IPS DF 19.7 (cell line): ENCODE measurements around the gene MAT2B.
A peak's percentile ranks its signal among the peaks of the same experiment; 100 is the strongest.
"Not testable (repeated sequence)": the region's sequence is repeated elsewhere in the genome, so short reads cannot be mapped to it uniquely, and the experiment has no call there.

ENCODE experiments used
- DNase-seq: peaks from one replicate; pipeline ENCODE4 v3.0.0-alpha.2; 2013; ENCODE audit warnings: low read depth, low spot score

Gene MAT2B

DNA sequence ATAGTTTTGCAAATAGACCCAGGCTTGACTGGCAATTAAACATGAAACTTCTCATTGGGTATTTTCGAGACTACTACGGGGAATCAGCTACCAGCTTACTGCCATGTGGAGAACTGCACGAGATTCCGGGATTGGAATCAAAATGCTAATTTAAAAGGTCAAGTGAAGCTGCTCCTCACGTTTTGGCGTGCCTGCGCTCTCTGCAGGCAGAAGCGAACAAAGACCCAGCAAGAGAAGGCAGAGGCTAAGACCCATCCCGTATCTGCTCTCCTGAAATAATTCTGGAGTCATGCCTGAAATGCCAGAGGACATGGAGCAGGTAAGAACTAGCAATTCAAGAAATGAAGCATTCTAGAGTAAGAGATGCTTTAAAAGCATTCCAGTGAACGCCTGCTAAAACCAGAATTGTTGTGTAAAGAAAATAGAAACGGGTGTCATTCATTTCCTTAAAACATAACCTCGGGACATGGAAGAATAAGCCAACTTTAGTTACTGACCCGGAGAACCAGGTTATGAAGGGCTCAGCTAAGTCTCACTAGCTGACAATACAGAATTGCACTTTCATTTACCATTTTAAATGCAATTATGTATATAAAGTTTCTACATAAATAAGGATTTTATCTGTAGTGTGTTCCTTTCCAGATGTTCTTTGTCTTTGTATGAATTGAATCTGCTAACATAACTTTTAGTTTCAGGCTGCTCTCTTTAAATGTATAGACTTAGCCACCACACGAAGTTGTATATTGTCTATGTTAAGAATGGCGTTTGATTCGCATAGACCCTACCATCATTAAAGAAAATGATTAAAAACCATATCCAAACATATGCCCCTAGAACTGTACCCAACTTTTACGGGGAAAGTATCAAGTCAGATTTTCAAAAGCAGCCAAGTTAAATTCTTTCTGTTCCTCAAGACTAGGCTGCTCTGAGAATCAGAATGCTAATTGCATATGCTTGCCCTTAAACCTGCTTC is 2.0 kb upstream of the MAT2B start:
- peak; percentile 95 for DNase-seq

DNA sequence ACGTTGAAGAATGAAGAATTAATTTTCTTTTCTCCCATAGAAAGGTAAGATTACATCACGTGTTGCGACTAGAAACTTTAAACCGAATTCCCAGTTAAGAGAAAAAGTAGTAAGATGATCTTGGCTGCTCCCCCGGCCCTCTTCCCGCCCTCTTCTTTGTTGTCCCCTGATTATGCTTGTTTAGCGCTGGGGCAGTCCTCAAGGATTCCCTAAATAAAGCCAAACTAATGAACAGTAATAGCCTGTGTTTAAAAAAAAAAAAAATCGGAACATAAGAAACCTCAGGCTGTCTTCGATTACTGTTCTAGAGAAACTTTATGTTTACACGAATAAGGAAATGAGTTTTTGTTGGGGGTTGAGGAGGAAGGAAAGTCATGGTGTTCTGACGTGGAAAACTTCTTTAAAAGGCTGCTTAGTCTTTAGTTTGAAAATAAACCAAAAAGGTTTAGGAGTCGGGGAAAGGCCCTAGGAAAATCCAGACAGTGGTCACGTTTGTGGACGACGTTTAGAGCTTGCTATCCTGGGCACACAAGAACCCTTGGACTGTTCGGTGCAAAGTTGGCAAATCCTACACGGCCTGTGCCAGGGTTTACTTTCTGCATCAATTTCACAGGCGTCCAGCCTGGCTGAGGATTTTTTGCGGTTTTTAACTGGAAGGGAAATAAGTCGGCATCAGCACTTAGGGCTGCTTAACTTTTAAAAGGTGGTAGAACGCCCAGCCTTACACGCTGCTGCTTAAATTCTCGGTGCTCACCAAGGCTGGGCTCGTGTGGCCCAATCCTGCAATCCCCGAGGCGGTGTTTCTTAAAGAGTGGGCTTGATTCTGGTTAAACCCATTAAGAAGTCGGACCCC is 1.1 kb upstream of the MAT2B start:
- DNase-seq = no peak

DNA sequence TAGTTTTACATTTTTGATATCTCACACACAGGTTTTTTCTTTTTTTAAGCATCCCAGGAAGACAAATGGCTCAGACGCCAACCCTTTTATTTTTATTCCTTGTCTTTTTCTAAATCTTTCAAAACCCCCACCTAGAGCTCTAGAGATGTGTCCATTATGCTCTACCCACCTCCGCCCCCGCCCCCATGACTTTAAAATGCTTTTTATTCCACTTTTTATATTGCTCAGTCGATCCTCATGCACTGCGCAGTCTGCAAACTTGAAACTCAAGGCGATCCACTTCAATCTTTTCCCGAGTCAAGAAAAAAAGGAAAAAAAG is 411 bp upstream of the MAT2B start:
- no peak for DNase-seq

DNA sequence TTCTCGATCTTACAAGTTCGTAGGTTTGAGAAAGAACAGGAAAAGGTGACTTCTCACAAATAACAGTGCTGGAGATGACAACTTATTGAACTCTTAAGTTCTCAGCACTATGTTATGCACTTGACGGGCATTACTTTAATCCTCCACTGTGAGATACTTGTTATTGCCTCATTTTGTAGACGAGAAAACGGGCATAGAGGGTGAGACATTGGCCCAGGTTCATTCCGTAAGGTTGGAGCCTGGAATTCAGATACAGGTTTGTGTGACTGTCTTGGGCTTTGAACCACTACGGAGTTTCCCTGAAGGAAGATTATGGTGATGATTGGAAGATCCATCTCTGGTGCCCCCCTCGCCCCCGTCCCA is 657 bp downstream of the MAT2B start:
- DNase-seq = no peak

DNA sequence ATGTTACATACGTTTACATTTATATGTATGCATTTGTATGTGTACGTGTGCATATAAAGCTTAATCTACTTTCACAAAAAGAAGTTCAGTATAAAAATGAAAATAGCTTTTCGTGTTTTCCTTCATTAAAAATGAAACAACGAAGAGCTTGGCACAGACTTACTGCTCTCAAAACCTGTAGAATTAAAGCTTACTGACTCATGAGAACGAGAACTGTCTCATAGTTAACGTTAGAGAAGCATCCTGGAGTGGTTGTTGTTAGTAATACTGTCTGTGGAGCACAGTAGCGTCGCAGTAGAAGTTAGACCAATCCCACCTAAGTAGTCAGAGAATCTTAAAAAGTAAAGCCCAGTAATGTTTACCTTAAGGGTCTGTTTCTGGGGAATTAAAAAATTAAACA is 1.3 kb downstream of the MAT2B start:
- no peak for DNase-seq

DNA sequence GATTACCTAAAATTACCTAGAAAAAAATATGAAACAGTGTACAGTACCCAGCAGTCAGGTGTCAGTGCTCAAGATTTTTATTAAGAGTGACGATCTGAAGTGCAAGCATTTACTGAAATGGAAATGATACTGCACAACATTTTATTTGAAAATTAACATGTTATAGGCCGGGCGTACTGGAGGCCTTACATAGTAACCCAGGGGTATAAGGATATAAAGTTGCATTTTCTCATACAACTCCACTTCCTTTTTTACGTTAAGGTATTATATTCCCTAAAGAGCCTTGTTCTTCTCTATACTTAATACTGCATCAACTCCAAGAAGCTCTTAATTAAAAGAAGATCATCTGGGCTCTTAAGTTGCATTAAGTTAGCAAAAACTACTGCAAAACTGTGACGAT is 3.3 kb downstream of the MAT2B start:
- DNase-seq = no peak

DNA sequence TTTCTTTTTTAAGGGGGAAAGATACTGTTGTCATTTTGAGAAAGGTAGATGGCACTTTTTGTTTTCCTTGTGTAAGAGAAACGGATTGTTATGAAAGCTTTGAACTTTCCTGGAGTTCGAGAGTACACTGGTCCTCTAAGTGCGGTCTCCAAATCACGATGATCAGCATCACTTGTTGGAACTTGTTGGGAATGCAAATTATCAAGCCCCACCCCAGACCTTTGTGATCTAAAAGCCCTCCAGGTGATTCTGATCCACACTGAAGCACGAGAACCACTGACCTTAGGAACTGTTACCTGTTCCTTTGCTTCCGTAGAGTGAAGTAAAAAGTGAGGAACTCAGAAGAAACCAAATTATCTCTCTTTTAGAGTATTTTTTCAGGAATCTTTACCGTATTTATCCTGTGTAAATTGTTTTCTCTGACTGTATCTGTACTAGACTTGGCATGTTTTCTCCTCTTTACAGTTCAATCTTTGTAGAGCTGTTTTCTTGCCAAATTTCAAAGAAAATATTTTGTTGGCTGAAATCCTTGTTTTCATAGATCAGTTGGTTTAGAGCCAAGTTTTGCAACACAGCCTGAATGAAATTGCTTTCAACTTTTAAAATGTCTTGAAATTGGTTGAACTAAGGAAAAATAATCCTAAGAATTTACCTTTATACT is 4.0 kb downstream of the MAT2B start:
- no peak for DNase-seq

DNA sequence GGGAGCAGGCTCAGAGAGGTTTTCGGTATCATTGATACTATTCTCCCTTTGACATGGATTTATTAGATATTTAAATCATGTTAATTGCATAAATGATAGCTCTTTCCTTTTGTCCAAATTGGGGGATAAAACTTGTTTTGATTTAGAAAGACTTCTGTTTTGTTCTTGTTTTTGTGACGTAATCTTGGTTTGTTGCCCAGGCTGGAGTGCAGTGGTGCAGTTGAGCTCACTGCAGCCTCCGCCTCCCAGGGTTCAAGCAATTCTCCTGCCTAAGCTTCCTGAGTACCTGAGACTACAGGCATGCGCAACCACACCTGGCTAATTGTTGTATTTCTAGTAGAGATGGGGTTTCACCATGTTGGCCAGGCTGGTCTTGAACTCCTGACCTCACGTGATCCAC is 7.1 kb downstream of the MAT2B start:
- no peak for DNase-seq

DNA sequence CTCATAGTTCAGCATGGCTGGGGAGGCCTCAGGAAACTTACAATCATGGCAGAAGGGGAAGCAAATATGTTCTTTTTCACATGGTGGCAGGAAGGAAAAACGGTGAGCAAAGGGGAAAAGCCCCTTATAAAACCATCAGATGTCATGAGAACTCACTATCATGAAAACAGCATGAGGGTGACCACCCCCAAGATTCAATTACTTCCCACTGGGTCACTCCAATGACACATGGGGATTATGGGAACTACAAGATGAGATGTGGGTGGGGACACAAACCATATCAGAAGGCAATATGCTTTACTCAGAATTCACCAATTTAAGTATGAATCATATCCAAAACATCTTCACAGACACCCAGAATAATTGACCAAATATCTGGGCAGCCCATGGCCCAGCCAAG is 19.7 kb downstream of the MAT2B start:
- DNase-seq = no peak

DNA sequence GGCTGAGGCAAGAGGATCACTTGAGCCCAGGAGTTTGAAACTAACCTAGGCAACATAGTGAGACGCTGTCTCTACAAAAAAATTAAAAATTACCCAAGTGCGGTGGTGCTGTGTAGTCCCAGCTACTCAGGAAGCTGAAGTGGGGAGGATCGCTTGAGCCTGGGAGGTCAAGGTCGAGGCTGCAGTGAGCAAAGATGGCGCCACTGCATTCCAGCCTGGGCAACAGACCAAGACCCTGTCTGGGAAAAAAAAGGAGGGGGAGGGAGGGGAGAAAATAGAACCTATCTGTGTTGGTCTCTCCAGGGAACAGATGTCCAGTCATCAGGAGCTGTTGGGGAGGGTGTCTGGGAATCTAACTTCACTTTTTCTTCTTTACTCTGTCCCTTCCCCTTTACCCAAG is 24.3 kb downstream of the MAT2B start:
- DNase-seq = no peak

DNA sequence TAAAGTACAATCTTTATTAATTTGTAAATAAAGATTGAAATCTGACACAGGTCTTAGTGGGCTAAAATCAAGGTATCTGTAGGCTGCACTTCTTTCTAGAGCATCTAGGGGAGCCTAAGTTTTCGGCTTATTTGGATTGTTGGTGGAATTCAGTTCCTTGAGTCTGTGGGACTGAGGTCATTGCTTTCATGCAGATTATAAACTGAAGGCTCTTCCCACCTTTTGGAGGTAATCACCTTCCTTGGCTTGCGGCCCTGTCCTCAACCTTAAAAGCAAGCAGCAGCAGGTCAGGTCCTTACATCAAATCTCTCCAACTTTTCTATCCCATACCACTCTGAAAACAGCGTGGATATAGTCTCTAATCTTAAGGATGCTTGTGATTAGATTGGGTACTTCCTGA is 25.9 kb downstream of the MAT2B start:
- DNase-seq = peak; percentile 25

DNA sequence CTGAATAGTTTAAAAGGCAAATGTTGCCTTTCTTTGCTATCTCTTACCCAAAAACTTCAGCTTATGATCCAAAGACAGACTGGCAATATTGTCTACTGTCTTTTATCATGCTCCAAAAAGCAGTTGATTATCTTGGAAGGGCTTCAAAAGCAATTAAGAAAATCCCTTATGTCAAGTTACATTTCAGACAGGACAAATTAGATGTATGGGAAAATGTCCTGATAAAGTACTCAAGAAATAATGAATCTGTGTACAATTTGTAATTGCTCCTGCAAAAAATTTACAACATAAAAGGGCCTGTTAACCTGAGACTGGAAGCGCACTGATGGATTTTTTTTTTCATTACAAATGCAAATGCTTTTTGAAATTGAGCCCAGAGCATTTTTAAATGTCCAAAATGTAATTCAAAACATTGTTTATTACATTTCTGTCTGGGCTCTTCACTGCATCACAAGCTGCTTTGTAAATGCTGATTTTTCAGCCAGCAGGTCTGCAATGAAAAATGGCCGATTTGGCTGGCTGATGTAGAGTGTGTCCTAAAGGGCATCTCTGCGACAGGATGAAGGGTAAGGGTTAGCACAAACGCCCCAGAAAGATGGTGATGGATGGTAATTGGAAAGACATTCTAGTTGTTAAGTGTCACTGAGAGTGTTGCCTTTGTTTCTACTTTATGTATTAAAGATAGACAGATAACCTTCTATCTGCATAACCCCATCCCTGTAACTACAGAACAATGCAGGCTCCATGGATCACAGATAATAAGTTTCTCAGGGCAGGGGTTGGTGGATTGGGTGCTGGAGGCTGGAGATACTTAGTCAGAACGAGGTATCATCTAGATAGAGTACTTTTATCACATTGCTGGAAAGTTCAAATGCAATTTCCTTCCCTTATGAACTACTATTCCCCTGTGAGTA is 27.0 kb downstream of the MAT2B start:
- DNase-seq = no peak

DNA sequence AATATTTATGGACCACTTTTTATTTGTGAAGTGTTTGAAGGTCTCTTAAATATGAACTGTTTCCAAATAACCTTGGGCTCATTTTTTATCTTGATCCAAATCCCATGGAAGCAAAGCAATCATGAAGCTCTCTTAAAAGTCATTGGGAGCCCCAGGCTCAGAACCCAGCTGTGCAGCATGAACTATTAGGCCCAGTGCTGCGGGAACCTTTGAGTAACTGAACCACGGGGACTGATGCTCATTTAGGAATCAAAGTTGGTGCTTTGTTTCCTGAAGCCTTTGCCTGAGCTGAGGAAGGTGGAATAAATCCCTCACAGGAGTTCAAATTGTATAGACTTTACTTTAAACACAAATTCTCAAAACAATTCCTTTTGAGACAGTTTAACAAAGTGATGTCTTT is 27.8 kb downstream of the MAT2B start:
- no peak for DNase-seq

DNA sequence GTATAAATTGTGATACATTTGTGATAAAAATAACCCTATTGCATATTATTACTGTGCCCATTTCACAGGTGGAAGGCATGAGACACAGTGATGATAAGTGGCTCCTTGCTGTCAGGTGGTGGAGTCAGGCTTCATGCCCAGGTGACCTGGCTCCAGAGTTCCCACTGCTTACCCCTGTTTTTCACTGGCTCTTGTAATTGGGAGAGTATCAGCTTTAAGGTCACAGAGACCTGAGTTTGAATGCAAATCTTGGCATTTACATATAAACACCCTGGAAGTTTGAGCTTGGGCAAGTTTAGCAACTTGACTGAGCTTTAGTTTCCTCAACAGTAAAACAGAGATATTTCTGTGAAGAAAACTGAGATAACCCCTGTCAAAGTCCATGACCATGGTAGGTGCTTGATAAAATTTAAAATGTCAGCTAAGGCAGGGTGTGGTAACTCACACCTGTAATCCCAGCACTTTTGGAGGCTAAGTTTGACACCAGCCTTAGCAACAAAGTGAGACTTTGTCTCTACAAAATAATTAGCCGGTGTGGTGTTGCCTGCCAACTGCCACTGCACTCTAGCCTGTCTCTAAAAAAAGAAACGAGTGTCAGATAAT is 29.2 kb downstream of the MAT2B start:
- DNase-seq = peak; percentile 63

DNA sequence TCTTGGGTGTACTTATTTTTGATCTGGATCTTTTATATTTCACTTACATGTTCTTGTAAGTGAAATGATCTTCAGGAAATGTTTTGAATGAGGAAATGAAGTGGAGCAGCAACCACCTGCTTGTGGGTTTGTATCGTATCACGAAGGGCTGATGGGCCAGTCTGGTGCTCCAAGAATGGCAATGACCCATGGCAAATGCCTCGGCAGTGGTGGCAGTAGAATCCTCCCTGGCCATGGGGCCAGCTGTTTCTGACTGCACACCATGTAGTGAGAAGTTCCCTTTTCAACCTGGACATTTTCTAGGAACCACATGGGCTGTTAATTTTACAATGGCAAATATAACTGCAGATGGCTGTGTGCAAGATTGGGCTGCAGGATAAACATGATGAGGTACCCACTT is 29.9 kb downstream of the MAT2B start:
- DNase-seq = no peak

DNA sequence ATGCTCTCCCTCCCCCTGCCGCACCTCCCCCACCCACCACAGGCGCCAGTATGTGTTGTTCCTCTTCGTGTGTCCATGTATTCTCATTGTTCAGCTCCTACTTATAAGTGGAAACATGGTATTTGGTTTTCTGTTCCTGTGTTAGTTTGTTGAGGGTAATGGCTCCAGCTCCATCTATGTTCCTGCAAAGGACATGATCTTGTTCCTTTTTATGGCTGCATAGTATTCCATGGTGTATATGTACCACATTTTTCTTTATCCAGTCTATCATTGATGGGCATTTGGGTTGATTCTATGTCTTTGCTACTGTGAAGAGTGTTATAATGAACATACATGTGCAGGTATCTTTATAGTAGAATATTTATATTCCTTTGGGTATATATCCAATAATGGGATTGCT is 31.0 kb downstream of the MAT2B start:
- not testable (repeated sequence) for DNase-seq

DNA sequence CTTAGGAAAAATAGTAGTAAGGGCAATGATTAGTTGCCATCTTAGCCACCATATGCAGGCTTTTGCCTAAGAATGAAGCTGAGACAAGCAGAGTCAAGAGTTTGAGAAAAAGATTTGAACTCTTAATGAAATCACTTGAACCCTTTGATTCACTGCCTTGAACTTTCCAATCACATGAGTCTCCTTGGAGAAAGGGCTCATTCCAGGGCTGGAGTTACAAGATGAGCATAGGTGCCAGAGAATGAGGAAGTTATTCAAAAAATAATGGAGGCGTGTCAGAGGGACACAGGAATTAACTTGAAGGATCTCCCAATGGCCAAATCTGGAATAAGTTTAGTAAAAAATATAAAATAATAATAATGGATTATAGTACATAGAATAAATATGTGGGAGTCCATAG is 35.3 kb downstream of the MAT2B start:
- no peak for DNase-seq

DNA sequence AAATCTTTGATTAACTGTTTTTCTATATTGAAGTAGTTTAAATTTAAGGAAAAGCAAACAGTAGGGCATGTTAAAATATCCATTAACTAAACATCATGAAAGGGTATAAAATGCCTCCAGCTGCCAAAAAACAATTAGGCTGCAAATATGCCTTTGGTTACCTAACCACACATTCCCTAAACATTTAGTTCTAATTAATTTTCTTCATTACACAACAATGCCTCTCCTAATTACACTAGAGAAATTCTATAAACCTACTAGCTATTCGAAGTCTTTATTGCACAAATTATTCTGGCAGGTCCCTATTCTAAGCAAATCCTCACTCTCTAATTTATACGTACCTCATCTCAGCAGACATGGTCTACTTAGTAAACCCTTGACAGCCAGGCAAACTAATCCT is 37.4 kb downstream of the MAT2B start:
- no peak for DNase-seq

DNA sequence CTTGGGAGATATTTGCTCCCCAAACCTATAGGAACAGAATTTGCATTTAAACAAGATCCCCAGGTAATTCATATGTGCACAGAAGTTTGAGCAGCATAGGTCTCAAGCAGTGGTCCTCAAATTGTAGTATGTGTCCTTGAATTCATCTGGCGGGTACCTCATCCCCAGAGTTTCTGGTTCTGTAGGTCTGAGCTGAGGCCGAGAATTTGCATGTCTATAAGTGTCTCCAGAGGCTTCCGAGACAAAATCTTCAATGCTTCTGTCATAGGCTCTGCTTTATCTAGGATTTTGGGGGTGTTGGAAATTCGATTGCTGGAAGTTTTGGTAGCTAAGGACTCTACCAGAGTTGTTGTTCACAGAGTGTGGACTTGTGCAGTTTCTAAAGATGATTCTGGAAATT is 38.6 kb downstream of the MAT2B start:
- DNase-seq = no peak

DNA sequence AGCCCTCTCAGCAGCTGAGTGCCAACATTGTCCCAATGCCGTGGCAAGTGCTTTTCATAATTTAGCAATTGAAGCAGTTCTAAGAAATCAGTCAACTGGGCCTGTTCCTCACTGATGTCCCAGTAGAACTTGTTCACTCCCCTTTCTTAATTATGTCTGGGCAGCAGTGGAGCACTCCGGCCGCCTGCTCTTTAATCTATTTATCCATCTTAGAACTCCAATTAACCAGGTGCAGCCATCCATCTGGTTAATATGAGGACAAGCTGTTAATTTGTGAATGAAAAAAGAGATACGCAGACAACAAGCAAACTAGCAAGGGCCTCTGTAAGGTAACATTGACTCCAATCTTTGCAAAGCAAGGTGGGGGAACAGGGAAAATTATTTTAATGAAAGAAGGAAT is 39.4 kb downstream of the MAT2B start:
- DNase-seq = no peak

DNA sequence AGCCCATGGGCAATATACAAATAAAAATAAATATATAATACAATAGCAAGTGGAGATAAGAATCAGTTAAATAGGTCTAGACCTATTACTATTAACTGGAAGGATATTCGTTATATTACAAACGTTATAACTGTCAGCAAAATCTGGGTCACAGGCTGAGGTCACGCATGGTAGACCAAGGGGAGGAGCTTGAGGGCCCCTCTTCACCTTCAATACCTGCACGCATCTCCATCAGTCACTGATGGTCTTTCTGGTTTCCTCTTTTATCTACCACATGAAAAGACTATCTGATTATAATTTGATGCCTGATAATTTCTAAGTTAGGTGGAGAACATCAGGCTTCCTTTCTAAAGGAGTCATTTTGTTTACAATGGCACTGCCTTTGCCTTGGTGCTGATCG is 43.2 kb downstream of the MAT2B start:
- no peak for DNase-seq
